Stomach smooth muscle (tissue), 2 donors: ENCODE data around the gene GATAD2A.

Source experiments
- H3K27ac ChIP-seq: one replicate; pipeline ENCODE4 v1.7.0; 2013; ENCODE audit warnings: mild to moderate bottlenecking, low read length, inconsistent platforms
- H3K27me3 ChIP-seq, 2 donors: one replicate each; pipeline ENCODE4 v1.7.0; 2013; ENCODE audit warnings: low read length in 2 of 2; ENCODE audit not compliant: insufficient read depth in 2 of 2, control insufficient read depth in 1 of 2
- H3K36me3 ChIP-seq, 2 donors: one replicate each; pipeline ENCODE4 v1.7.0; 2013; ENCODE audit warnings: low read length in 2 of 2; ENCODE audit not compliant: control insufficient read depth in 2 of 2, insufficient read depth in 2 of 2
- H3K4me1 ChIP-seq: one replicate; pipeline ENCODE4 v1.7.0; 2013; ENCODE audit warnings: low read length; ENCODE audit not compliant: control insufficient read depth, insufficient read depth
- H3K4me3 ChIP-seq, 2 donors: one replicate each; pipeline ENCODE4 v1.7.0; 2013; ENCODE audit warnings: low read length in 2 of 2
- H3K9ac ChIP-seq, 2 donors: one replicate each; pipeline ENCODE4 v1.7.0; 2013; ENCODE audit warnings: low read length in 2 of 2, mild to moderate bottlenecking in 1 of 2
- H3K9me3 ChIP-seq, 2 donors: one replicate each; pipeline ENCODE4 v1.7.0; 2013; ENCODE audit warnings: low read length in 2 of 2; ENCODE audit not compliant: control insufficient read depth in 2 of 2
- donor health status: healthy.
- donor health status: Pancreatic carcinoma.

GATAD2A gene

DNA sequence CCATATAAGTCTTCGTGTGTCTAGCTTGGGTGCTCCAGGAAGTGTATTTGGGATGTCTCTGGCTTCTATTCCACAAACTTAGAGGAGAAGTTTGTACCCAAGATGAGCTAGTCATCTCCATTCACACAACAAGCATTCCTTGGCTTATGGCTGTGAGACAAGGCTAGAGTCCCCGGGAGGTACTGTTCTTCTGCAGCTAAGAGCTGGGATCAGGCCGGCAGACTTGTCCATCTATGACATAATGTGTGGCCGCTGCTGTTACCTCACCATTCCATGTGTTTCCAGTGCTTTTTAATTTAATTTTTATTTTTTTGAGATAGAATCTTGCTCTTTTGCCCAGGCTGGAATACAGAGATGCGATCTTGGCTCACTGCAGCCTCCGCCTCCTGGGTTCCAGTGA lies 20.7 kb downstream of the GATAD2A start:
- Histone ChIP-seq H3K27me3 (no peaks in the 10 kb centered on the region), H3K9ac (no peak overlapping the region), H3K4me1 (peaks cover 2% of the 10 kb centered on the region), H3K9me3 (no peaks in the 10 kb centered on the region), H3K36me3 (no peaks in the 10 kb centered on the region), H3K27ac (no peak overlapping the region), H3K4me3 (no peak overlapping the region)

DNA sequence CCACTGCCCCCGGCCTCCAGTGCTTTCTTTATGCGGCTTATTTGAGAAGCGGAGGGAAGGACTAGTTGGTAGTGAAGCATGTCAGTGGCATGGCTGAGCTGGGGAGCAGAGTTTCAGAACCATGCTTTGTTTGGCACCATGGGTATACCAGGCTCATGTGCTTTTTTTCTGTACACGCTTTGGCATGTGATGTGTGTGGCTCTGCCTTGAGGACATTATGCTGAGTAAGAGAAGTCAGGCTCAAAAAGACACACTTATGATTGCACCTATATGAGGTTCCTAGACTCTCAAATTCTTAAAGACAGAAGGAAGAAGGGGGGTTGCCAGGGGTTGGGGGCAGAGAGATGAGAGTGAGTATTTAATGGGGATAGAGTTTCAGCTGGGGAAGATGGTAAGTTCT lies 21.3 kb downstream of the GATAD2A start:
- Histone ChIP-seq H3K4me1 (peaks cover 2% of the 10 kb centered on the region), H3K4me3 (no peak overlapping the region), H3K27ac (no peak overlapping the region), H3K27me3 (no peaks in the 10 kb centered on the region), H3K9ac (no peak overlapping the region), H3K9me3 (no peaks in the 10 kb centered on the region), H3K36me3 (no peaks in the 10 kb centered on the region)

- Histone ChIP-seq H3K9me3 (no peaks in the 10 kb centered on the region), H3K4me3 (no peak overlapping the region), H3K36me3 (no peaks in the 10 kb centered on the region), H3K27ac (no peak overlapping the region), H3K27me3 (no peaks in the 10 kb centered on the region), H3K4me1 (peaks cover 2% of the 10 kb centered on the region), H3K9ac (no peak overlapping the region)
These were observed 21.8 kb downstream of the GATAD2A start for GRCh38 chr19:19427302-19427701.

DNA sequence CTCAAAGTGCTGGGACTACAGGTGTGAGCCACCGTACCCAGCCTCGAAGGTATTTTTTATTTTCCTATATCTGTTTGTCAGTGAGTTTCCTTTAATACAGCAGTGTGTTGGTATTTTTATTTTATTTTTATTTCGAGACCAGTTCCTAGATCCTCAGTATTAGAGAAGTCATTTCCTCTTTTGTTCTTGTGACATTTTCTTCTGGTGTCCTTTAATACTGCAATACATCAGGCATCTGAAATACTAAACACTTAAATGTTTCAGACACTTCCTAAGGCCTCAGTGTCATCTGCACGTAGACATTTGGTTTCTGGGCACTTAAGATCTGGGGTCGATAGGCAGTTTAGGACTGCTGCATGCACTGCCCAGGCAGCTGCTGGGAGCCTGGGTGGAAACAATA lies 22.5 kb downstream of the GATAD2A start:
- no peaks in the 10 kb centered on the region for H3K9me3 ChIP-seq
- no peak overlapping the region for H3K4me3 ChIP-seq
- peaks cover 6% of the 10 kb centered on the region for H3K4me1 ChIP-seq
- H3K27me3 ChIP-seq = no peaks in the 10 kb centered on the region
- H3K36me3 ChIP-seq = no peaks in the 10 kb centered on the region
- H3K9ac ChIP-seq = no peak overlapping the region
- H3K27ac ChIP-seq = no peak overlapping the region

- no peak overlapping the region for H3K27ac ChIP-seq
- H3K4me3 ChIP-seq = no peak overlapping the region
- H3K9me3 ChIP-seq = no peaks in the 10 kb centered on the region
- no peaks in the 10 kb centered on the region for H3K36me3 ChIP-seq
- H3K4me1 ChIP-seq = peaks cover 4% of the 10 kb centered on the region
- no peaks in the 10 kb centered on the region for H3K27me3 ChIP-seq
- no peak overlapping the region for H3K9ac ChIP-seq
These were observed 23.3 kb downstream of the GATAD2A start for GRCh38 chr19:19428746-19429145.

DNA sequence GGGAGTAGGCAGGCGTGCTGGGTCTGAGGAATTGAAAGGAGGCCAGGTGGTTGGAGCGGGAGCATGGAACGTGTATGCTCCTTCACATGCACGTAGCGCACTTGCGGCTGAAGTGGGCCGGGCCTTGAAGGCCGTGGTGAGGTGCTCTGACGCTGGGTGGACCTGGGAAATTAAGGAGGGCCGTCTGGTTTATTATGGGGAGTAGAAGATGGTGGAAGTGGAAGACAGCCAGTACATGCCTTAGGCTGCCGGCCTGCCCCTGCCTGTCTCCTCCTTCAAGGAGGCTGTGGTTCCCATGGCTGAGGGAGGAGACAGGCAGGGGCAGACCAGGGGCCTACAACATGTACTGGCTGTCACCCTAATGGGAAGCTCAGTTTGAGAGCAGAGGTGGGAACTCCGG lies 23.9 kb downstream of the GATAD2A start:
- H3K27me3 ChIP-seq = no peaks in the 10 kb centered on the region
- H3K4me3 ChIP-seq = no peak overlapping the region
- no peak overlapping the region for H3K9ac ChIP-seq
- H3K27ac ChIP-seq = no peak overlapping the region
- H3K4me1 ChIP-seq = peaks cover 6% of the 10 kb centered on the region
- H3K36me3 ChIP-seq = no peaks in the 10 kb centered on the region
- no peaks in the 10 kb centered on the region for H3K9me3 ChIP-seq

- Histone ChIP-seq H3K4me1 (peaks cover 11% of the 10 kb centered on the region), H3K36me3 (no peaks in the 10 kb centered on the region), H3K27ac (no peak overlapping the region), H3K4me3 (no peak overlapping the region), H3K9ac (no peak overlapping the region), H3K9me3 (no peaks in the 10 kb centered on the region), H3K27me3 (no peaks in the 10 kb centered on the region)
These were observed 27.3 kb downstream of the GATAD2A start for GRCh38 chr19:19432732-19433131.

DNA sequence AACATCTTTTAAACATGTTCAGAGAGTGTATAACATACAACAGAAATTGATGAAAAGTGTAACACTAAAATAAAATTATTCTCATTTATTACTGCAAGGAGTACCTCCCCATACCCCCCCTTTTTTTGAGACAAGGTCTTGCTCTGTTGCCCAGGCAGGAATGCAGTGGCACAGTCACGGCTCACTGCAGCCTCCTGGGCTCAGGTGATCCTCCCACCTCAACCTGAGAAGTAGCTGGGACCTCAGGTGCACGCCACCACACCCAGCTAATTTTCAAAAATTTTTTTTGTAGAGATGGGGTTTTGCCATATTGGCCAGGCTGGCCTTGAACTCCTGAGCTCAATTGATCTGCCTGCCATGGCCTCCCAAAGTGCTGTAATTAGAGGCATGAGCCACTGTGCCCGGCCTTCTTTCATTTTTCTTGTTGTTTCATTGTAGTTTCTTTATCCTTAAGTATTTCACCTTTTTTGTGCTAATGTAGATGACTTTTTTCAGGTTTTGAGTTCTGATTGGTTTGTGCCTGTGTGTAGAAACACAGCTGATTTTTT lies 28.3 kb downstream of the GATAD2A start:
- H3K27ac ChIP-seq = no peak overlapping the region
- no peaks in the 10 kb centered on the region for H3K9me3 ChIP-seq
- H3K4me3 ChIP-seq = no peak overlapping the region
- no peaks in the 10 kb centered on the region for H3K36me3 ChIP-seq
- no peak overlapping the region for H3K9ac ChIP-seq
- H3K27me3 ChIP-seq = no peaks in the 10 kb centered on the region
- peaks cover 11% of the 10 kb centered on the region for H3K4me1 ChIP-seq

DNA sequence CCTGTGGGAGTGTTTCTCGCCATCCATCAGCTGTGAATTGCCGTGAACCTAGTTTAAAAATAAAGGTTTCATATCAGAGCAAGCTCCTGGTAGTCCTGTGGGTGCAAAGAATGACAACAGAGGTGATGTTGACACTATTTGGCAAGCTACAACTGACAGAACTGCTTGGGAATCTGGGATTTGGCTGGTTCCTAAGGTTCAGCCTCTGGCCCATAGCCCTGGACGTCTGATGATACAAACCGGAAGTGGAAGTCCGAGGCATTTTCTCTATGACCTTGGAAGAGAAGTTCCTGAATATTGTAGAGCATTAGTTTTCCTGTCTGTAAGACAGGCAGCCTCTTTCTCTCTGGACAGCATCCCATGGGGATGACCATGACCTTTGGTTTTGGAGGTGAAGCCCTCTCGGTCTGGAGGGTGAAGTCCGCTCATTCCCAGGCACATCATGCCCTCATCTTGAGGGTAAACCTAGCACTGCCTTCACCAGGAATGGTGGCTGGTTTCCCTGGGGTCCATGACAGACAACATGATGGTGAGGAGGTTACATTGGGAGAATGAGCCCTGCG lies 29.1 kb downstream of the GATAD2A start:
- Histone ChIP-seq H3K9ac (no peak overlapping the region), H3K4me1 (peaks cover 11% of the 10 kb centered on the region)

GRCh38 chr19:19436137-19436691 lies 30.7 kb downstream of the GATAD2A start:
- peaks cover 11% of the 10 kb centered on the region for H3K4me1 ChIP-seq
- no peak overlapping the region for H3K9ac ChIP-seq

More for the DNA sequence above, 29.1 kb downstream of the GATAD2A start:
- H3K27ac ChIP-seq = peak overlapping the region; percentile 18
- no peaks in the 10 kb centered on the region for H3K9me3 ChIP-seq
- no peaks in the 10 kb centered on the region for H3K36me3 ChIP-seq
- H3K27me3 ChIP-seq = no peaks in the 10 kb centered on the region
- H3K4me3 ChIP-seq = no peak overlapping the region

DNA sequence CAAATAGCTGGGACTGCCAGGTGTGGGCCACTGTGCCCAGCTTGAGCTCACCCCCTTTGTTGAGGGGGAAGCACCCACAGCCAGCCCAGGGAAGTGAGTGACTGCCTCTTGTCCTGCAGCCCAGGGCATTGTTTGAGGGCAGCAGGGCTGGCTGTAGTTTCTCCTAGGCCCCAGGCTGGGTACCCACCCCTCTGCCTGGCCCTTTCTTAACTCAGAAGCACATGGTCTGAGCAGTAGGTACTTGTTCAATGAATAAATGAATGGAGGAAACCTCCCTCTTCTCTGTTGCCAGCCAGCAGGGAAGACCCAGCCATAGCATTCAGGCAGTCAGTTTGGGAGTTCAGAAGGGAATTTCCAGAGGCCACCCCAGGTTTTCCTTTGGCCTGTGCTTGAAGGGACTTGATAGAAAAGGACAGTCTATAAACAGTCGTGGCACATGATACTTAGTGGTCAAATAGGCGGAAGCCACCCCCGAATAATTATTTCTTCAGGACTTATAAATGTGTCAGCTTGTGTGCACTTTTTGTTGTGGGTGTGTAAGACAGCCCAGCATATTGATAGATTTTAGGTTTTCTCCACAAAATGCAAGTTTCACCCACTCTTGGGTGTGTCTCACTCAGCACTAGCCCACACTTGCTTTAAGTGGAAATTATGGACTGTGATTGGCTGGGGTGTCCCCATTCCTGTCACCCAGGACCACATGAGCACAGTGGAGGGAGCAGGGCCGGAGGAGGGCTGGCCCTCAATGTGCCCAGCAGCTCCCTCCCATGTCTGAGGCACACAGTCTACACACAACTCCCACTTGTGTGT lies 33.1 kb downstream of the GATAD2A start:
- peaks cover 7% of the 10 kb centered on the region for H3K4me1 ChIP-seq
- no peaks in the 10 kb centered on the region for H3K36me3 ChIP-seq
- H3K4me3 ChIP-seq = no peak overlapping the region
- no peak overlapping the region for H3K9ac ChIP-seq
- no peaks in the 10 kb centered on the region for H3K27me3 ChIP-seq
- H3K27ac ChIP-seq = no peak overlapping the region
- no peaks in the 10 kb centered on the region for H3K9me3 ChIP-seq

More at GRCh38 chr19:19436137-19436691, 30.7 kb downstream of the GATAD2A start:
- Histone ChIP-seq H3K27me3 (no peaks in the 10 kb centered on the region), H3K4me3 (no peak overlapping the region), H3K27ac (no peak overlapping the region), H3K36me3 (no peaks in the 10 kb centered on the region), H3K9me3 (no peaks in the 10 kb centered on the region)
